ENCODE measurements around the gene ACAD8. TPM values are rescaled to one million over a fixed set of nuclear protein-coding genes. Genes with fewer than 3 reads are reported as not detected.

The ACAD8 gene
- total RNA-seq, 1 donor from 2014 or later: 20.0 TPM

DNA sequence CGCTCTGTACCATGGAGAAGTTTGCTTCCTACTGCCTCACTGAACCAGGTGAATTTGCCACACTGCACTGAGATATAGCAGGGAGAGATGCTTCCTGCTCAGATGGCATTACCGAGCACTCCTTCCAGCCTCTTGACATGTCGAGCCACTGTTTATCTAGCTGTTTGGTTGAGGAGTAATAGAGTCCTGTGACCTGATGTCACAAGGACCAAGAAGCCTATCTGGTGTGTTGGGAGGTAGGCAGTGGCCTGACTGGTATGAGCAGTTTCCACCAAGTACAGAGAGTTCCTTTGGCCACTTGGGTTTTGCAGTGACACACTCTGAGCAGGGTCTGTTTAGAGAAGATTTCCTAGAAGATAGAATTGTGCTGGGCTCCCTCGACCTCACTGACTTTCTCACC, 5.2 kb downstream of the ACAD8 start:
- TF ChIP-seq, protein P1, sequence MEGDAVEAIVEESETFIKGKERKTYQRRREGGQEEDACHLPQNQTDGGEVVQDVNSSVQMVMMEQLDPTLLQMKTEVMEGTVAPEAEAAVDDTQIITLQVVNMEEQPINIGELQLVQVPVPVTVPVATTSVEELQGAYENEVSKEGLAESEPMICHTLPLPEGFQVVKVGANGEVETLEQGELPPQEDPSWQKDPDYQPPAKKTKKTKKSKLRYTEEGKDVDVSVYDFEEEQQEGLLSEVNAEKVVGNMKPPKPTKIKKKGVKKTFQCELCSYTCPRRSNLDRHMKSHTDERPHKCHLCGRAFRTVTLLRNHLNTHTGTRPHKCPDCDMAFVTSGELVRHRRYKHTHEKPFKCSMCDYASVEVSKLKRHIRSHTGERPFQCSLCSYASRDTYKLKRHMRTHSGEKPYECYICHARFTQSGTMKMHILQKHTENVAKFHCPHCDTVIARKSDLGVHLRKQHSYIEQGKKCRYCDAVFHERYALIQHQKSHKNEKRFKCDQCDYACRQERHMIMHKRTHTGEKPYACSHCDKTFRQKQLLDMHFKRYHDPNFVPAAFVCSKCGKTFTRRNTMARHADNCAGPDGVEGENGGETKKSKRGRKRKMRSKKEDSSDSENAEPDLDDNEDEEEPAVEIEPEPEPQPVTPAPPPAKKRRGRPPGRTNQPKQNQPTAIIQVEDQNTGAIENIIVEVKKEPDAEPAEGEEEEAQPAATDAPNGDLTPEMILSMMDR (IDR thresholded peaks at IDR 0.05; ENCODE audit: insufficient read depth, low read length, poor library complexity, severe bottlenecking): no peak
- no peaks in the 10 kb centered on the region for H3K27me3 ChIP-seq (ENCODE audit: control insufficient read depth, insufficient read depth, low read length)
- H3K4me3 ChIP-seq (ENCODE audit: low read depth, low read length): no peak overlapping the region
- no peaks in the 10 kb centered on the region for H3K36me3 ChIP-seq (ENCODE audit: control insufficient read depth, insufficient read depth, low read length)
- DNase-seq (ENCODE audit: low read depth): no peak

DNA sequence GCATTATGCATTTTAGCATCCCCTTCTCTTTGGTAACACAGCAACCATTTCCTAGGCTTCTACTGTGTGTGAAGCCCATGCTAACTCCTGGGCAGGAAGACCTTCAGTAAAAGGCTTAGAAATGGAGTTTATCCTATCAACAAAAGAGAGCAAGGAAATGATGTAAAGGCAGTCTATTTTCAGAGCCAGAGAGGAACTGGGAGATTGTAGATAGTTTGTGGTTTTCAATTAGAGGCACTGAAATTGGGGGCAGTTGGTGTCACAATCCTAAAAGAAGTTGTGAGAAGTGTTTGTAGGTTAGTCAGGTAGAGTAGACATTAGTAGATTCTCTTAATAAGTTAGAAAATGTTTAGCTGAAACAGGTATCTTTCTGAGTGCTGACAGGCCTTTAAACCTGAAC, 7.1 kb downstream of the ACAD8 start:
- Histone ChIP-seq H3K36me3 (ENCODE audit: control insufficient read depth, insufficient read depth, low read length) (no peaks in the 10 kb centered on the region), H3K4me3 (ENCODE audit: low read depth, low read length) (no peak overlapping the region), H3K27me3 (ENCODE audit: control insufficient read depth, insufficient read depth, low read length) (no peaks in the 10 kb centered on the region)
- TF ChIP-seq, protein P1 (IDR thresholded peaks at IDR 0.05; ENCODE audit: insufficient read depth, low read length, poor library complexity, severe bottlenecking): no peak
- no peak for DNase-seq (ENCODE audit: low read depth)

DNA sequence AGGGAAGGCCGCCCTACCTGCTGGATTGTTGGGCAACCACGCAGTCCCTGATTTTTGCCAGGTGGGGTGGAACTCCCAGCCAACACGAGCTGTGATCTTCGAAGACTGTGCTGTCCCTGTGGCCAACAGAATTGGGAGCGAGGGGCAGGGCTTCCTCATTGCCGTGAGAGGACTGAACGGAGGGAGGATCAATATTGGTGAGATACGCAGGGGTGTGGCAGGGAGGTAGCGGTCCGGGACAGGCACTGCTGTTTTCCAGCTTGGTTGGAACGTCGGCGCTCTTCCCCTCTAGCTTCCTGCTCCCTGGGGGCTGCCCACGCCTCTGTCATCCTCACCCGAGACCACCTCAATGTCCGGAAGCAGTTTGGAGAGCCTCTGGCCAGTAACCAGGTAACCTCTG, 7.6 kb downstream of the ACAD8 start:
- TF ChIP-seq, protein P1 (IDR thresholded peaks at IDR 0.05; ENCODE audit: insufficient read depth, low read length, poor library complexity, severe bottlenecking): no peak
- H3K27me3 ChIP-seq (ENCODE audit: control insufficient read depth, insufficient read depth, low read length): no peaks in the 10 kb centered on the region
- no peak for DNase-seq (ENCODE audit: low read depth)
- H3K4me3 ChIP-seq (ENCODE audit: low read depth, low read length): no peak overlapping the region
- H3K36me3 ChIP-seq (ENCODE audit: control insufficient read depth, insufficient read depth, low read length): no peaks in the 10 kb centered on the region

DNA sequence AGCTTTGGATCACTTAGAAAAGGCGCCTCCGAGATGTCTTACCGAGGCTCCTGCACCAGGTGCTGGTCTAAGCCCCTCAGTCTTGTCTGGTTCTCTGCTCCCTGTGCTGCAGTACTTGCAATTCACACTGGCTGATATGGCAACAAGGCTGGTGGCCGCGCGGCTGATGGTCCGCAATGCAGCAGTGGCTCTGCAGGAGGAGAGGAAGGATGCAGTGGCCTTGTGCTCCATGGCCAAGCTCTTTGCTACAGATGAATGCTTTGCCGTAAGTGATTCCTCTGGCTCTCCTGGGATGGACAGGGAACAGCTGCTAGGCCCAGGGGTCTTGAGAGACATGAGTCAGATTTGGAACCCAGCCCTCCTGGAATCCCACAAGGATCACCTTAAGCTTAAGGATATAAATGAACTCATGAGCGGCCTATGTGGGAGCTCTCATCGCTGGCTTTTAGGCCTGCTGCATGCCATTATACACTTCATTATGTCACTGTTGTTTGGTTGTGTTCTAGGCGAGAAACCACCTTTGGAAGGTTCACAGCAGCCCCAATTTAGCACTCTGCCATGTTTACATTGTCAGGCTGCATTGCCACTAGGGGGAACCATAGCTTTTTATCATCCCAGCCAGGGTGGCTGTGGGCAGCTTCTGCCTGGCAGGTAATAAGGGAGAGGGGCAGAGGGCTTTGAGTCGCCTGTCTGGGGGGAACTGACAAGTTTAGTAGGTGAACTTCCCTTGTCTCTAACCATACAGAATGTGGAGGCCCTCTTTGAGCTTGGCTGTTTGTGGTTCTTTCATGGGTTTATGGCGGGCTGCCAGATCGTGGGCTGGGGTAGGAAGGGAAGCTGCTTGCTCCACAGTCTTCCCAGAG, 8.5 kb downstream of the ACAD8 start:
- Histone ChIP-seq H3K36me3 (ENCODE audit: control insufficient read depth, insufficient read depth, low read length) (no peaks in the 10 kb centered on the region), H3K27me3 (ENCODE audit: control insufficient read depth, insufficient read depth, low read length) (no peaks in the 10 kb centered on the region), H3K4me3 (ENCODE audit: low read depth, low read length) (no peak overlapping the region)
- TF ChIP-seq, protein P1 (IDR thresholded peaks at IDR 0.05; ENCODE audit: insufficient read depth, low read length, poor library complexity, severe bottlenecking): peak; percentile 59
- DNase-seq (ENCODE audit: low read depth): no peak

DNA sequence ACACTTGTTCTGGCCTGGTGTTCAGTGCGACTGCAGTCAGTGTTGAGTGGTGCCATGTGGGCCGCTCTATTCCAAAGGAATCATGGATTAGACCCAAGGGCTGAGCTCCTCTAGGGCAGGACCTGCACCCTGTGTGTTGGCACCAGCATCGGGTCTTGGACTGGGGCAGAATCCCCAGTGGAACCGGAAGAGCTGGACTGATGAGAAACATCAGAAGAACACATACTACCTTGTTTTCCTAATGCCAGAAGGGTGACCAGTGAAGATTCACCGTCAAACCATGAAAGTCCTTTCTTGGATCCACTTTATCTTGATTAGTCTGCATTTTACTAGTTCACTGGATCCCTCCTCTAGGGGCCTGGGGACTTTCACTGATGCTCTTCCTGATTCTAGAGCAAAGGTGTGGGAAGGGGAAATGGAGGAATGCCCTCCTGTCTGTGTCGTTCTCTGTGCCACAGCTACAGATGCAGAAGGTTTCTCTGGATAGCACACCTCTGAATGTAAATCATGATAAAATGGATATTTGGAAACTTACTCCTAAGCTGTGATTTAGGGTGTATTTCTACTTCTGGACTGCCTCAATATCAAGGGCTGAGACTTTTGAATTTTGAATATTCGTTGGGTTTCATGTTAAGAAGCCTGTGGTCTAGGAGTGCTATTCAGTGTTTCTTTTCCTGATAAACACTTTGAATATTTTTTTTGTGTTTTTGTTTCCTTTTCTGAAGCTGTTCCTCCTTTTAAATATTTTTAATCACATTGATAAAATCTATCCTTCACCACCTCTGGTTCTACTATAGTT, 11.8 kb downstream of the ACAD8 start:
- no peak for DNase-seq (ENCODE audit: low read depth)
- Histone ChIP-seq H3K4me3 (ENCODE audit: low read depth, low read length) (no peak overlapping the region), H3K27me3 (ENCODE audit: control insufficient read depth, insufficient read depth, low read length) (peaks cover 2% of the 10 kb centered on the region), H3K36me3 (ENCODE audit: control insufficient read depth, insufficient read depth, low read length) (no peaks in the 10 kb centered on the region)
- TF ChIP-seq, protein P1 (IDR thresholded peaks at IDR 0.05; ENCODE audit: insufficient read depth, low read length, poor library complexity, severe bottlenecking): no peak
